Mesothelial cell of epicardium (in vitro differentiated cells): ENCODE measurements around the gene CUX1. TPM values are rescaled to one million over a fixed set of nuclear protein-coding genes. Genes with fewer than 3 reads are reported as not detected.
A peak's percentile ranks its signal among the peaks of the same experiment; 100 is the strongest.

ENCODE experiments used
- DNase-seq, 2 experiments: peaks; one replicate each; pipeline ENCODE4 v3.0.0; 2021; ENCODE audit warnings: low spot score in 2 of 2; ENCODE audit not compliant: unreplicated experiment in 2 of 2
- H3K27ac Mint-ChIP-seq: 2 replicates; pipeline ENCODE4 v1.8.0; 2021; ENCODE audit warnings: mixed read lengths
- H3K27me3 Mint-ChIP-seq: 2 replicates; pipeline ENCODE4 v1.8.0; 2021; ENCODE audit warnings: low read depth, mixed read lengths
- H3K36me3 Mint-ChIP-seq: 2 replicates; pipeline ENCODE4 v1.8.0; 2021; ENCODE audit warnings: mixed read lengths
- H3K4me1 Mint-ChIP-seq: 2 replicates; pipeline ENCODE4 v1.8.0; 2021; ENCODE audit warnings: mixed read lengths
- H3K4me3 Mint-ChIP-seq: 2 replicates; pipeline ENCODE4 v1.8.0; 2021; ENCODE audit warnings: mild to moderate bottlenecking, moderate library complexity, mixed read lengths
- H3K9me3 Mint-ChIP-seq: 2 replicates; pipeline ENCODE4 v1.8.0; 2021; ENCODE audit warnings: mixed read lengths
- total RNA-seq: library from RNA; stranded (reverse); gene quantifications from 3 replicates; pipeline ENCODE4 v1.2.1, GENCODE V29; 2021
- TF ChIP-seq, protein P1 (sequence below): fragments of 200-600 bp; sonication (generic); IDR thresholded peaks from one replicate; pipeline ENCODE4 v1.5.0; 2021; ENCODE audit warnings: antibody characterized with exemption; ENCODE audit not compliant: unreplicated experiment

CUX1 gene
- total RNA-seq, 1 donor from 2014 or later = 158 TPM

DNA sequence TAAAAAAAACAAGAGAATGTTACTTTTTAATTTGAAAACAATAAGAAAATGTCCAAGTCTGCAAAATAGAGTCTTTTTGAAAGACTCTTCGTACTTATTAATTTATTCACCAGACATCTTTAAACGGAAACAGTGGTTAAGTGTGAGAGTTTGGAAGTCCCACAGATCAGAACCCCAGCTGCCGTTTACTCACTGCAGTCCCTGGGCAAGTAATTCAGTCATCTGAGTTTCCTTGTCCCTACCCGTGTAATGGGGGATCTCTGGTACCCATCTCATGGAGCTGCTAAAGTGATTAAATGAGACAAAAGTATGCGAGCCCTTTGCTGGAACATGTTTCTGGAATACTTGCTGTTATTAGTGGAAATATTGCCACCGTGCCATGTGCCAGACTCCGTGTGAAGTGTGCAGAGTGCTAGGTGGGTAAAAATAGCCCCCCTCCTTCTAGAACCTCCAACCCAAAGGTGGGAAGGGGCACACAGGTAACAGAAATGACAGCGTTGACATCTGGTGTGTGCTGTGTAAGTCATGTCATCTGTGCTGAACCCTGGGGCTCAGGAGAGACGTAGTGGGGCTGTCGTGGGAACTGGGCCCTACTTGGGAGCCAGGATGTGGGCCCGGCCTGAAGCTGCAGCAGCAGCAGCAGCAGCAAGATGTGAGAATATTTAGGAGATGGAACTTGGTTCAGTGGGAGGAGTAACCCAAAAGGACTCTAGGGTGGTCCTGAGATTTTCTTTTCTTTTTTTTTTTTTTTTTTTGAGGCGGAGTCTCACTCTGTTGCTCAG lies 140.5 kb downstream of the CUX1 start:
- peak overlapping the region; percentile 25 for H3K27ac Mint-ChIP-seq
- H3K4me1 Mint-ChIP-seq = peaks cover 18% of the 10 kb centered on the region
- TF ChIP-seq, protein P1, sequence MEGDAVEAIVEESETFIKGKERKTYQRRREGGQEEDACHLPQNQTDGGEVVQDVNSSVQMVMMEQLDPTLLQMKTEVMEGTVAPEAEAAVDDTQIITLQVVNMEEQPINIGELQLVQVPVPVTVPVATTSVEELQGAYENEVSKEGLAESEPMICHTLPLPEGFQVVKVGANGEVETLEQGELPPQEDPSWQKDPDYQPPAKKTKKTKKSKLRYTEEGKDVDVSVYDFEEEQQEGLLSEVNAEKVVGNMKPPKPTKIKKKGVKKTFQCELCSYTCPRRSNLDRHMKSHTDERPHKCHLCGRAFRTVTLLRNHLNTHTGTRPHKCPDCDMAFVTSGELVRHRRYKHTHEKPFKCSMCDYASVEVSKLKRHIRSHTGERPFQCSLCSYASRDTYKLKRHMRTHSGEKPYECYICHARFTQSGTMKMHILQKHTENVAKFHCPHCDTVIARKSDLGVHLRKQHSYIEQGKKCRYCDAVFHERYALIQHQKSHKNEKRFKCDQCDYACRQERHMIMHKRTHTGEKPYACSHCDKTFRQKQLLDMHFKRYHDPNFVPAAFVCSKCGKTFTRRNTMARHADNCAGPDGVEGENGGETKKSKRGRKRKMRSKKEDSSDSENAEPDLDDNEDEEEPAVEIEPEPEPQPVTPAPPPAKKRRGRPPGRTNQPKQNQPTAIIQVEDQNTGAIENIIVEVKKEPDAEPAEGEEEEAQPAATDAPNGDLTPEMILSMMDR = no peak

DNA sequence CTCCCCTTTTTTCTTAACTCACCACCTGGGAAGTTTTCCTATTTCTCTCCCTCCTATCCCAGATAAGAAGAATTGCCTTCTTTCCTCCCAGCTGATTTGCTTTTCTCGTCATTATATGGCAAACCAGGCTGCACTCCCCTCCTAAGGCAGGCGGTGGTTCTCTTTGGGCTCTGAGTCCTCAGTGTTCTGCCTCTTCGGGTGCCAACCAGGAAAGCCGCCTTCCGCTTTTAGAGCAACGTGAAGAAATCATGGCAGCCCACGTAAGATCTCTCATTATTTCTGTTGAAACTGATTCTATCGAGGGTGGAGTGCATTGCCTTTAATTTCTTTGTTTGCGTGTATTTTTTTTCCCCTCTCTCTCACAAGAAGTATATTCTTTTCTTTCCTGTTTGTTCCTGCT lies 141.9 kb downstream of the CUX1 start:
- DNase-seq = no peak
- H3K4me3 Mint-ChIP-seq = no peak overlapping the region
- no peaks in the 10 kb centered on the region for H3K27me3 Mint-ChIP-seq
- H3K27ac Mint-ChIP-seq = no peak overlapping the region
- H3K4me1 Mint-ChIP-seq = peaks cover 6% of the 10 kb centered on the region
- H3K9me3 Mint-ChIP-seq = no peaks in the 10 kb centered on the region
- peaks cover under 1% of the 10 kb centered on the region for H3K36me3 Mint-ChIP-seq
- TF ChIP-seq, protein P1 = no peak

More for the DNA sequence above, 140.5 kb downstream of the CUX1 start:
- Mint-ChIP-seq H3K4me3 (no peak overlapping the region), H3K9me3 (no peaks in the 10 kb centered on the region), H3K36me3 (peaks cover 2% of the 10 kb centered on the region), H3K27me3 (no peaks in the 10 kb centered on the region)
- no peak for DNase-seq

DNA sequence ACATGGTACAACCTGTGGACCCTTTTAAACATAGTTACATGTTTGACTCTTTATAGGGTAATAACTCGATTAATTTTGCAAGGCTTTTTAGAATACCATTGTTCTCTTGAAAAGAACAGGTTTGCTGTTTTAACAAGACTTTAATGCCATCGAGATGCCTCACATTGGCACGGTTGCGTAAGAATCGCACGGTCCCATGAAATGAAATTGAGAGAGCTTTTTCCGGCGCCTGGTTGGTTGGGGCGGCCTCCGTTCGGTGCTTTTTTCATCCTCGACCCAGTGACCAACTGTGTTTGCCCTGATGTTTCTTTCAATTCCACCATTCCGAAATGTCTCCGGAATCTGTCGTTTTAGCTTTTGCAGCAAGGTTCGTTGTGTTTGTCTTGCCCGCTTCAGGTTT lies 142.4 kb downstream of the CUX1 start:
- Mint-ChIP-seq H3K4me1 (peaks cover 9% of the 10 kb centered on the region), H3K36me3 (no peaks in the 10 kb centered on the region)

DNA sequence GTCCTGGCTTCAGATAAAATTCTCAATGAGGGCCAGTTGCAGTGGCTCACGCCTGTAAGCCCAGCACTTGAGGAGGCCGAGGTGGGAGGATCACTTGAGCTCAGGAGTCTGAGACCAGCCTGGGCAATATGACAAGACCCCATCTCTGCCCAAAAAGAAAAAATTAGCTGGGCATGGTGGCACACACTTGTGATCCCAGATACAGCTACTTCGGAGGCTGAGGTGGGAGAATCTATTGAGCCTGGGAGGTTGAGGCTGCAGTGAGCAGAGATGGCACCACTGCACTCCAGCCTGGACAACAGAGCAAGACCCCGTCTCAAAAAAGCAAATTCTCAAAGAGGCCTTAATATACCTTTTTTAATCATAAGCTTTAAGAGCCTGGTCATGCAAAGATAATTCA lies 142.9 kb downstream of the CUX1 start:
- Mint-ChIP-seq H3K4me3 (no peak overlapping the region), H3K4me1 (peaks cover 9% of the 10 kb centered on the region)
- TF ChIP-seq, protein P1 = no peak

More for the DNA sequence above, 142.4 kb downstream of the CUX1 start:
- no peak for DNase-seq
- H3K27me3 Mint-ChIP-seq = no peaks in the 10 kb centered on the region
- no peaks in the 10 kb centered on the region for H3K9me3 Mint-ChIP-seq
- no peak overlapping the region for H3K4me3 Mint-ChIP-seq
- H3K27ac Mint-ChIP-seq = no peak overlapping the region
- TF ChIP-seq, protein P1 = no peak

DNA sequence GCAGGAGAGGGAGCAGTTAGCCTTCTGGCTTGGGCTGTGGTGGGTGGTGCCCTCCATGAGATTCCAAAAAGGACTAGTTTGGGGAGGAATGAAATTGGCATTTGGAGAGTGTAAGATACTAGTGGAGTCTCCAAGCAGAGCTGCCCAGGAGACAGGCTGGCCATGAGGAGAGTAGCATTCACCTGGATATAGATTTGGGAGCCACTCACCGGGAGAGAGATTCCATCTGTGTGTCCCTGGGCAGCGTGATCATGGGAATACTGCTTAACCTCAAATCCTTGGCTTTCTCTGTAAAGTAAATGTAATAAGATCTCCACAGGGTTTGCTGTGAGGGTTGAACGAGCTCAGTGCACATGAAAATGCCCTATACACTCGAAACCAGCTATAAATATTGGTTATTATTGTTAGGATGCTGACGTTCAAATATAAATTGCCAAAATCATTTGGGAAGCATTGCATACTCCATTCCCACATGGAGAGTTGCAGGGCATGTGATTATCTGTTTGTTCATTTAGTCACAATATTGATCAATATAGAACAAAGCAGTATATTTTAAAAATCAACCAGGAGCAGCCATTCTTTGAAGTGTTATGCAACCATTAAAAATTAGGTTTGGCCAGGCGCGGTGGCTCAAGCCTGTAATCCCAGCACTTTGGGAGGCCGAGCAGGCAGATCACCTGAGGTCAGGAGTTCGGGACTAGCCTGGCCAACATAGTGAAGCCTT lies 143.7 kb downstream of the CUX1 start:
- Mint-ChIP-seq H3K27ac (no peak overlapping the region), H3K36me3 (peaks cover under 1% of the 10 kb centered on the region), H3K4me1 (peaks cover 9% of the 10 kb centered on the region), H3K9me3 (no peaks in the 10 kb centered on the region), H3K27me3 (no peaks in the 10 kb centered on the region), H3K4me3 (no peak overlapping the region)
- TF ChIP-seq, protein P1 = no peak
- no peak for DNase-seq

More for the DNA sequence above, 142.9 kb downstream of the CUX1 start:
- DNase-seq = no peak
- Mint-ChIP-seq H3K36me3 (no peaks in the 10 kb centered on the region), H3K27me3 (no peaks in the 10 kb centered on the region), H3K9me3 (no peaks in the 10 kb centered on the region), H3K27ac (no peak overlapping the region)
